Activated T-cell treated with anti-CD3 and anti-CD28 coated beads, Interleukin-2, amount 50 U/mL, for 24 hours (primary cell): ENCODE data around the gene FAIM.
"Not testable (repeated sequence)": the region's sequence is repeated elsewhere in the genome, so short reads cannot be mapped to it uniquely, and the experiment has no call there.

ENCODE experiments used
- DNase-seq: peaks from one replicate; pipeline ENCODE4 v3.0.0-alpha.2; 2020
- H3K27ac Mint-ChIP-seq: 2 replicates; pipeline ENCODE4 v1.8.0; 2020; ENCODE audit warnings: mild to moderate bottlenecking, mixed read lengths
- H3K27me3 Mint-ChIP-seq: 2 replicates; pipeline ENCODE4 v1.8.0; 2020; ENCODE audit warnings: mixed read lengths
- H3K36me3 Mint-ChIP-seq: 2 replicates; pipeline ENCODE4 v1.8.0; 2020; ENCODE audit warnings: low read depth, mixed read lengths
- H3K4me1 Mint-ChIP-seq: 2 replicates; pipeline ENCODE4 v1.8.0; 2020; ENCODE audit warnings: low read depth, mixed read lengths
- H3K4me3 Mint-ChIP-seq: 2 replicates; pipeline ENCODE4 v1.8.0; 2020; ENCODE audit warnings: mild to moderate bottlenecking, moderate library complexity, mixed read lengths
- H3K9me3 Mint-ChIP-seq: 2 replicates; pipeline ENCODE4 v1.8.0; 2020; ENCODE audit warnings: mixed read lengths

The FAIM gene

DNA sequence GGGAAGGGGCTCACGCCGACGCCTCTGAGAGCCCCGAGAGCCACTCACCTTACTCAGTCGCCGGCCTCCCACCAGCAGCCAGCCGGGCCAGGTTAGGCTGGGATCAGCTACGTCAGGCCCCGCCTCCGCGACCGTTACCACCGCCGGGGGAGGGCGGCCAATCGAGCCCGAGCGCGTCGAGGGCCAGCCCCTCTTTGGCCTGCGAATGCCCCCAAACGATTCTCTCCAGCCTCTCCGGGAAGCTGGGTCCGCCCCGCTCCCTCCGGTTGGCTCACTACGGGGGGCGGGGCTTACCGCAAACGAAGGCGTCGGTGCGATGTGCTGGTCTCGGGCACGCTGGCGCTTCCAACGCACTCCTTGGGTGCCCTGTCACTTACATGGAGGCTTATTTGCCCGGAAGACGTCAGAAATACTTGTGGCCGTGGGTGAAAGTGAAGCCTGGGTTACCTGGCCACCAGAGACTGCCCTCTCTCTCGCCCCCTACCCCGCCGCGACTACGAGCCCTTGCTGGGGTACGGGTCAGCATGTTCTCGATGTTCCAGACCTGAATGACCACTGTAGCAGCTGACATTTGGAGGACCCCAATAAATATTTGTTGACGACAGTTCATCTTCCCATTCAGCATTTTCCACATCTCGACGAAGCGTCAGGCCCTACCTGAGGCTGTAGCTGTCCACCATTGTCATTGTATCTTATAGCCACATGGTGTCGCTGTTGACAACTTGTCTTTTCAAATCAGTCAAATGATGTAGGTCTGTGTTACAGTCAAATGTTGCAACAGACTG lies 14.2 kb upstream of the FAIM start, which contains the start of gene CEP70:
TSS of gene CEP70 (minus strand) at position 111 of the 785 bp plus-strand sequence. CDS start 21,333 bp downstream, outside the sequence.
- H3K9me3 Mint-ChIP-seq, result no peaks in the 10 kb centered on the region
- DNase-seq, result peak; percentile 89
- H3K4me3 Mint-ChIP-seq, result peak within 1 kb of the TSS; percentile 87
- H3K36me3 Mint-ChIP-seq, result no peaks in the 10 kb centered on the region
- peaks cover 15% of the 10 kb centered on the region for H3K4me1 Mint-ChIP-seq
- peak within 1 kb of the TSS; percentile 97 for H3K27ac Mint-ChIP-seq
- no peaks in the 10 kb centered on the region for H3K27me3 Mint-ChIP-seq

- no peak for DNase-seq
- H3K9me3 Mint-ChIP-seq, result no peaks in the 10 kb centered on the region
- H3K27me3 Mint-ChIP-seq, result no peaks in the 10 kb centered on the region
- H3K36me3 Mint-ChIP-seq, result no peaks in the 10 kb centered on the region
- peaks cover 15% of the 10 kb centered on the region for H3K4me1 Mint-ChIP-seq
- H3K27ac Mint-ChIP-seq, result peak overlapping the region; percentile 97
- H3K4me3 Mint-ChIP-seq, result peak overlapping the region; percentile 87
These were observed 13.5 kb upstream of the FAIM start for GRCh38 chr3:138594935-138595610.

GRCh38 chr3:138597186-138597976 lies 11.2 kb upstream of the FAIM start:
- H3K9me3 Mint-ChIP-seq, H3K27ac Mint-ChIP-seq, DNase-seq, H3K36me3 Mint-ChIP-seq, H3K4me3 Mint-ChIP-seq, H3K27me3 Mint-ChIP-seq: not testable (repeated sequence)
- H3K4me1 Mint-ChIP-seq, result peaks cover 15% of the 10 kb centered on the region

DNA sequence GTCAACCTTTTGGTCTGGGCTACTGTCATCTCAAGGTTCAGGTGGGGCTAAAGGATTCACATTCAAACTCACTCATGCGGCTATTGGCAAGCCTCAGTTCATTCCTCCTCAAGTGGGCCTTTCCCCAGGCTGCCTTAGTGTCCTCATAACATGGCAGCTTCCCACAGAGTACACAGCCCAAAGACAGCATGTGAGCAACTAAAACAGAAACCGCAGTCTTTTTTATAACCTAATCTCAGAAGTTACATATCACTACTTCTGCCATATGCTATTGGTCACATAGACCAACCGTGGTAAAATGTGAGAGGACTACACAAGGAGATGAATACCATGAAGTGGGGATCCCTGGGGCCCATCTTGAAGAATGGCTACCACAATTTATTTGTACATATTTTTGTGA lies 10.0 kb upstream of the FAIM start:
- no peak for DNase-seq
- Mint-ChIP-seq H3K4me1 (peaks cover 11% of the 10 kb centered on the region), H3K27me3 (no peaks in the 10 kb centered on the region), H3K27ac (no peak overlapping the region), H3K4me3 (no peak overlapping the region), H3K36me3 (peaks cover 2% of the 10 kb centered on the region), H3K9me3 (peaks cover 4% of the 10 kb centered on the region)

- no peak for DNase-seq
- H3K4me1 Mint-ChIP-seq, result no peaks in the 10 kb centered on the region
These were observed 8.3 kb upstream of the FAIM start for GRCh38 chr3:138600100-138600745.

GRCh38 chr3:138601661-138602060 lies 6.9 kb upstream of the FAIM start:
- H3K27ac Mint-ChIP-seq, DNase-seq, H3K4me3 Mint-ChIP-seq, H3K9me3 Mint-ChIP-seq, H3K27me3 Mint-ChIP-seq, H3K36me3 Mint-ChIP-seq, H3K4me1 Mint-ChIP-seq: not testable (repeated sequence)

More at GRCh38 chr3:138600100-138600745, 8.3 kb upstream of the FAIM start:
- peaks cover 2% of the 10 kb centered on the region for H3K36me3 Mint-ChIP-seq
- no peak overlapping the region for H3K27ac Mint-ChIP-seq
- H3K4me3 Mint-ChIP-seq, result no peak overlapping the region
- H3K27me3 Mint-ChIP-seq, result no peaks in the 10 kb centered on the region
- H3K9me3 Mint-ChIP-seq, result peaks cover 4% of the 10 kb centered on the region

GRCh38 chr3:138604106-138604595 lies 4.4 kb upstream of the FAIM start:
- H3K9me3 Mint-ChIP-seq, result not testable (repeated sequence)

GRCh38 chr3:138609898-138610266 lies 1.3 kb downstream of the FAIM start:
- Mint-ChIP-seq H3K36me3 (no peaks in the 10 kb centered on the region), H3K27me3 (no peaks in the 10 kb centered on the region), H3K4me1 (peaks cover 17% of the 10 kb centered on the region), H3K27ac (peak overlapping the region; percentile 92), H3K4me3 (peak overlapping the region; percentile 79), H3K9me3 (no peaks in the 10 kb centered on the region)
- no peak for DNase-seq

More at GRCh38 chr3:138604106-138604595, 4.4 kb upstream of the FAIM start:
- not testable (repeated sequence) for H3K36me3 Mint-ChIP-seq, H3K27me3 Mint-ChIP-seq, H3K4me3 Mint-ChIP-seq, DNase-seq, H3K27ac Mint-ChIP-seq, H3K4me1 Mint-ChIP-seq

DNA sequence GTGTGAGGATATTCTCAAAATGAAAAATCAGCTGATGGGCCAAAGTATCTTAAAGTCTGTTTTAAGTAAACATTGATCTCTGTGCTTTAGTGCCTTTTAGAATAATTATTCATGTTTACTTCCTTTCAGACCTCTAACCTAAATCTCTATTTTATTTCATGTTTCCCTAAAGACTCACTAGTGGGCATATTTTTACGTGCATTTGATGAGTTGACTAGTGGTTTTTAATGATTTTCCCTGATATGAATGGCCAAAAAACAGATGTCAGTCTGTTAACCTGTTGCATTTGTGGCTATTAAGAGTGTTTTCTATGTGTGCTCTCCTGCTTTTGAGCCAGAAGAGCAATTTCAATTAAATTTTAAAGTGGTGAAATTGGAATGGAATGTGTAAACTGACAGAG lies 6.9 kb downstream of the FAIM start:
- Mint-ChIP-seq H3K4me1 (peaks cover 3% of the 10 kb centered on the region), H3K36me3 (no peaks in the 10 kb centered on the region), H3K4me3 (no peak overlapping the region)

DNA sequence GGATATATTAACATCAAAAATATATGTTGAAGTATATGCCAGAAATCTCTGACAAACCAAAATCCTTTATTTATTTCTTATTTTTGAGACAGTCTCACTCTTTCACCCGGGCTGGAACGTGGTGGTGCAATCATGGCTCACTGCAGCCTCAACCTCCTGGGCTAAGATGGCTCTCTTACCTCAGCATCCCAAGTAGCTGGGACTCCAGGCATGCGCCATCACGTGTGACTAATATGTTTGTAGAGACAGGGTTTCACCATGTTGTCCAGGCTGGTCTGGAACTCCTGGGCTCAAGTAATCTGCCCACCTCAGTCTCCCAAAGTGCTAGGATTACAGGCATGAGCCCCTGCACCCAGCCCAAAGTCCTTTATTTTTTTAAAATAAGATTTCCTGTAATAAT lies 11.9 kb downstream of the FAIM start:
- Mint-ChIP-seq H3K4me3 (no peak overlapping the region), H3K27ac (no peak overlapping the region), H3K9me3 (no peaks in the 10 kb centered on the region), H3K36me3 (no peaks in the 10 kb centered on the region), H3K27me3 (no peaks in the 10 kb centered on the region), H3K4me1 (no peaks in the 10 kb centered on the region)
- DNase-seq, result no peak

More for the DNA sequence above, 6.9 kb downstream of the FAIM start:
- Mint-ChIP-seq H3K27ac (no peak overlapping the region), H3K27me3 (no peaks in the 10 kb centered on the region), H3K9me3 (no peaks in the 10 kb centered on the region)
- no peak for DNase-seq

GRCh38 chr3:138624518-138624917 lies 15.9 kb downstream of the FAIM start:
- Mint-ChIP-seq H3K4me1 (peaks cover 2% of the 10 kb centered on the region), H3K9me3 (no peaks in the 10 kb centered on the region), H3K27me3 (no peaks in the 10 kb centered on the region), H3K27ac (no peak overlapping the region), H3K4me3 (no peak overlapping the region), H3K36me3 (peaks cover 2% of the 10 kb centered on the region)
- DNase-seq, result no peak

GRCh38 chr3:138625707-138626365 lies 17.3 kb downstream of the FAIM start:
- no peaks in the 10 kb centered on the region for H3K27me3 Mint-ChIP-seq
- no peak overlapping the region for H3K4me3 Mint-ChIP-seq
- DNase-seq, result no peak
- peaks cover 2% of the 10 kb centered on the region for H3K36me3 Mint-ChIP-seq
- H3K27ac Mint-ChIP-seq, result no peak overlapping the region
- H3K4me1 Mint-ChIP-seq, result peaks cover 2% of the 10 kb centered on the region
- H3K9me3 Mint-ChIP-seq, result no peaks in the 10 kb centered on the region

GRCh38 chr3:138629526-138629925 lies 21.0 kb downstream of the FAIM start:
- Mint-ChIP-seq H3K27ac (no peak overlapping the region), H3K4me3 (no peak overlapping the region), H3K27me3 (no peaks in the 10 kb centered on the region), H3K36me3 (peaks cover 7% of the 10 kb centered on the region), H3K4me1 (peaks cover 2% of the 10 kb centered on the region), H3K9me3 (no peaks in the 10 kb centered on the region)
- DNase-seq, result no peak

DNA sequence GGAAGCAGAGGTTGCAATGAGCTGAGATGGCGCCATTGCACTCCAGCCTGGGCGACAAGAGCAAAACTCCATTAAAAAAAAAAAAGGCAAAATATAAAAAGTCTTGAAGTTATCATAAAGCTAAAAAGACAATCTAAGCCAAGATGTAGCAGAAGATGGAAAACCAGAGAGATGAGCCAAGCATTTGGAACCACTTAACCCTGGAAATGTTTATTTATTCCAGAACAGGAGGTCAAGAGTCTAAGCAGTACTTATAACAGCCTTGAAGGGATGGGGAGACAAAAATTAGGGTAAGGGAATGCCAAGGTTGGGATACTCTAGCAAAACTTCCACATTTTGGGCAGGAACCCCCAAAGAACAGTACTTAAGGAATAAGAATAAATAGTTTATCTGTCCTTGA lies 30.1 kb downstream of the FAIM start:
- peaks cover 30% of the 10 kb centered on the region for H3K9me3 Mint-ChIP-seq
- H3K4me1 Mint-ChIP-seq, result no peaks in the 10 kb centered on the region
- no peak overlapping the region for H3K4me3 Mint-ChIP-seq
- H3K27ac Mint-ChIP-seq, result no peak overlapping the region
- H3K27me3 Mint-ChIP-seq, result no peaks in the 10 kb centered on the region
- H3K36me3 Mint-ChIP-seq, result peaks cover 8% of the 10 kb centered on the region
- DNase-seq, result no peak
